Smooth muscle cell (in vitro differentiated cells): Measurements from ENCODE around the gene SLC25A36. TPM values are rescaled to one million over a fixed set of nuclear protein-coding genes. Genes with fewer than 3 reads are reported as not detected.
A peak's percentile ranks its signal among the peaks of the same experiment; 100 is the strongest.

ENCODE experiments used
- DNase-seq: peaks from one replicate; lab custom pipeline; 2025; ENCODE audit not compliant: unreplicated experiment; lab: John Stamatoyannopoulos, UW
- H2AFZ ChIP-seq: fragments of 200-600 bp; sonication (generic); 2 replicates; pipeline ENCODE4 v1.6.0; 2016; ENCODE audit warnings: antibody characterized with exemption, low read depth, mild to moderate bottlenecking
- H3F3A ChIP-seq: fragments of 200-600 bp; sonication (generic); 2 replicates; pipeline ENCODE4 v1.6.0; 2017; ENCODE audit warnings: antibody characterized with exemption, low read depth
- H3K27ac ChIP-seq: fragments of 200-600 bp; sonication (generic); 2 replicates; pipeline ENCODE4 v1.5.1; 2016; ENCODE audit warnings: low read depth, mild to moderate bottlenecking
- H3K27me3 ChIP-seq: fragments of 200-600 bp; sonication (generic); 2 replicates; pipeline ENCODE4 v1.6.1; 2016; ENCODE audit warnings: low read depth, mild to moderate bottlenecking
- H3K36me3 ChIP-seq: fragments of 200-600 bp; sonication (generic); 2 replicates; pipeline ENCODE4 v1.5.1; 2016; ENCODE audit warnings: low read depth
- H3K4me1 ChIP-seq: fragments of 200-600 bp; sonication (generic); 2 replicates; pipeline ENCODE4 v1.5.1; 2016; ENCODE audit warnings: low read depth
- H3K4me2 ChIP-seq: fragments of 200-600 bp; sonication (generic); 2 replicates; pipeline ENCODE4 v1.6.0; 2016; ENCODE audit warnings: mild to moderate bottlenecking
- H3K4me3 ChIP-seq: fragments of 200-600 bp; sonication (generic); 2 replicates; pipeline ENCODE4 v1.5.1; 2016; ENCODE audit warnings: mild to moderate bottlenecking
- H3K79me2 ChIP-seq: fragments of 200-600 bp; sonication (generic); 2 replicates; pipeline ENCODE4 v1.6.0; 2016; ENCODE audit warnings: low read depth, mild to moderate bottlenecking
- H3K9ac ChIP-seq: fragments of 200-600 bp; sonication (generic); 2 replicates; pipeline ENCODE4 v1.6.0; 2016; ENCODE audit warnings: low read depth
- H3K9me3 ChIP-seq: fragments of 200-600 bp; sonication (generic); replicated peaks from 2 replicates; pipeline ENCODE4 v1.5.1; 2016; ENCODE audit warnings: low read depth
- H4K20me1 ChIP-seq: fragments of 200-600 bp; sonication (generic); 2 replicates; pipeline ENCODE4 v1.6.0; 2016; ENCODE audit warnings: low read depth
- CTCF ChIP-seq: fragments of 200-600 bp; sonication (generic); IDR thresholded peaks from 2 replicates; pipeline ENCODE4 v1.5.1; 2017; ENCODE audit warnings: borderline replicate concordance, mild to moderate bottlenecking, antibody characterized with exemption; ENCODE audit not compliant: insufficient read depth, poor library complexity, severe bottlenecking
- WGBS: methylation state at CpG from one replicate; pipeline ENCODE4 v1.1.7; 2016; ENCODE audit warnings: low lambda C conversion rate; 5-methylcytosine and 5-hydroxymethylcytosine counted together
- polyA plus RNA-seq: library from polyadenylated mRNA; unstranded; fragments of >200 nt; fragmentation: Nextera tagmentation; extraction: Ambion mirVana; gene quantifications from 2 replicates; pipeline ENCODE4 v1.2.1, GENCODE V29; 2016
- total RNA-seq: library from RNA; depleted of rRNA; stranded (reverse); fragments of >200 nt; gene quantifications from 2 replicates; pipeline ENCODE4 v1.2.3, GENCODE V29; 2014

Gene SLC25A36
- total and polyA plus RNA-seq, 2 experiments from 2014 or later: 27.6 to 79.2 TPM

- Histone ChIP-seq H3K9ac (no peak overlapping the region), H3K36me3 (no peaks in the 10 kb centered on the region), H3K4me3 (no peak overlapping the region), H3K79me2 (no peaks in the 10 kb centered on the region), H3K27ac (no peak overlapping the region), H4K20me1 (no peaks in the 10 kb centered on the region), H3K4me2 (peak overlapping the region; percentile 47), H3F3A (no peaks in the 10 kb centered on the region), H3K27me3 (no peaks in the 10 kb centered on the region), H2AFZ (no peak overlapping the region), H3K9me3 (no peaks in the 10 kb centered on the region), H3K4me1 (no peaks in the 10 kb centered on the region)
- TF ChIP-seq CTCF: no peak
- no peak for DNase-seq
- 56% methylated on average over 4 of the region's 4 CpGs for WGBS
Observed at GRCh38 chr3:141021261-141021660, 79.6 kb downstream of the SLC25A36 start.

Other genes starting within 250 kb of the SLC25A36 start
- gene SPSB4, start 109.5 kb downstream of the SLC25A36 start, total RNA-seq: 0.81 and 3.9 TPM in 2 replicates
- 0.93 and 1.8 TPM in 2 replicates for gene SPSB4, start 109.5 kb downstream of the SLC25A36 start, polyA plus RNA-seq